ENCODE data around the gene PGC. TPM values are rescaled to one million over a fixed set of nuclear protein-coding genes. Genes with fewer than 3 reads are reported as not detected.

Gene PGC
- total and polyA plus RNA-seq, 2 donors (not counting 1 experiment from before 2014, with no cell fraction given) = not detected

DNA sequence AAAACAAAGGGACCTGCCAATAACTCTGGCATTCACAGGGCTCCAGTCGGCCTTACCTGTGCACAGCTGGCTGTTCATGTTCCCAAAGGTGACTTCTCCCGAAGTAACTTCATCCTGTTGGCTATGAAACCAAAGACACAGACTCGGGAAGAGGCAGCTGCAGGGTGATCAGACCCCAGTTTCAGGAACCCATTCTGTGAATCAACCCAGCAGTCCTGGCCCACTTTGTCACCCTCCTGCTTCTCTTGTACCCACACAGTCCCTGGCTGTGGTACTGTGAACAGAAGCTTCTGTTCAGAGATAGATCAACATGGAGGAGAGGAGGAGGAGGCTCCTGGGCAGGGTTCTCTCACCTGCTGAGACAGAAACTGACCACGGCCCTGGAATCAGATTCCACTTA, 8.7 kb upstream of the PGC start:
- H3K27ac ChIP-seq (ENCODE audit: low read length in 2 of 2) = no peak overlapping the region
- CTCF ChIA-PET = no interaction called here
- H3K4me3 Mint-ChIP-seq = no peak overlapping the region
- no peaks in the 10 kb centered on the region for H4K20me1 ChIP-seq (ENCODE audit: control insufficient read depth, insufficient read depth, low read length, poor library complexity, severe bottlenecking)
- H3K9ac ChIP-seq (ENCODE audit: low read length) = no peak overlapping the region
- DNase-seq (no peak), ATAC-seq (ENCODE audit: low read depth) (no peak)
- H3K4me2 ChIP-seq (replicated peaks; ENCODE audit: low read depth, low read length, poor library complexity, severe bottlenecking) = no peak overlapping the region
- H3K4me3 ChIP-seq (ENCODE audit: control extremely low read depth in 1 of 5, extremely low read depth in 1 of 5, insufficient read depth in 1 of 5, low read depth in 2 of 5, low read length in 4 of 5) = no peak overlapping the region
- POLR2A ChIA-PET = no interaction called here
- H3K27ac Mint-ChIP-seq = no peak overlapping the region
- H3K9me3 Mint-ChIP-seq (ENCODE audit: insufficient read depth) = no peaks in the 10 kb centered on the region
- no peaks in the 10 kb centered on the region for H3K9me3 ChIP-seq (ENCODE audit: control extremely low read depth in 1 of 3, control insufficient read depth in 2 of 3, insufficient read depth in 1 of 3, low read length in 2 of 3)
- no peaks in the 10 kb centered on the region for H3K4me1 ChIP-seq (ENCODE audit: control insufficient read depth in 2 of 2, insufficient read depth in 2 of 2, low read length in 2 of 2)
- 96% methylated on average over 4 of the region's 4 CpGs for WGBS (ENCODE audit: insufficient coverage)
- H3K79me2 ChIP-seq (ENCODE audit: control insufficient read depth, insufficient read depth, low read length) = no peaks in the 10 kb centered on the region
- intact Hi-C loops (cut with micrococcal nuclease) = no loop called here
- H3K4me1 Mint-ChIP-seq = no peaks in the 10 kb centered on the region
- no peaks in the 10 kb centered on the region for H3K27me3 ChIP-seq (replicated peaks in 1 of 4; ENCODE audit: control extremely low read depth in 1 of 4, control insufficient read depth in 3 of 4, insufficient read depth in 4 of 4, low read length in 3 of 4)
- H2AFZ ChIP-seq (ENCODE audit: insufficient read depth, low read depth, low read length, poor library complexity, severe bottlenecking) = no peak overlapping the region
- no peaks in the 10 kb centered on the region for H3K36me3 ChIP-seq (replicated peaks in 1 of 2; ENCODE audit: control extremely low read depth in 1 of 2, control insufficient read depth in 1 of 2, extremely low read depth in 1 of 2, insufficient read depth in 2 of 2, low read length in 1 of 2)
- TF ChIP-seq, protein P1, sequence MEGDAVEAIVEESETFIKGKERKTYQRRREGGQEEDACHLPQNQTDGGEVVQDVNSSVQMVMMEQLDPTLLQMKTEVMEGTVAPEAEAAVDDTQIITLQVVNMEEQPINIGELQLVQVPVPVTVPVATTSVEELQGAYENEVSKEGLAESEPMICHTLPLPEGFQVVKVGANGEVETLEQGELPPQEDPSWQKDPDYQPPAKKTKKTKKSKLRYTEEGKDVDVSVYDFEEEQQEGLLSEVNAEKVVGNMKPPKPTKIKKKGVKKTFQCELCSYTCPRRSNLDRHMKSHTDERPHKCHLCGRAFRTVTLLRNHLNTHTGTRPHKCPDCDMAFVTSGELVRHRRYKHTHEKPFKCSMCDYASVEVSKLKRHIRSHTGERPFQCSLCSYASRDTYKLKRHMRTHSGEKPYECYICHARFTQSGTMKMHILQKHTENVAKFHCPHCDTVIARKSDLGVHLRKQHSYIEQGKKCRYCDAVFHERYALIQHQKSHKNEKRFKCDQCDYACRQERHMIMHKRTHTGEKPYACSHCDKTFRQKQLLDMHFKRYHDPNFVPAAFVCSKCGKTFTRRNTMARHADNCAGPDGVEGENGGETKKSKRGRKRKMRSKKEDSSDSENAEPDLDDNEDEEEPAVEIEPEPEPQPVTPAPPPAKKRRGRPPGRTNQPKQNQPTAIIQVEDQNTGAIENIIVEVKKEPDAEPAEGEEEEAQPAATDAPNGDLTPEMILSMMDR (IDR thresholded peaks at IDR 0.05) = no peak
- TF ChIP-seq EZH2 (IDR thresholded peaks at IDR 0.05; ENCODE audit: borderline replicate concordance, insufficient read depth, low read depth, low read length, poor library complexity, severe bottlenecking) = no peak
- H3K27me3 Mint-ChIP-seq = no peaks in the 10 kb centered on the region

DNA sequence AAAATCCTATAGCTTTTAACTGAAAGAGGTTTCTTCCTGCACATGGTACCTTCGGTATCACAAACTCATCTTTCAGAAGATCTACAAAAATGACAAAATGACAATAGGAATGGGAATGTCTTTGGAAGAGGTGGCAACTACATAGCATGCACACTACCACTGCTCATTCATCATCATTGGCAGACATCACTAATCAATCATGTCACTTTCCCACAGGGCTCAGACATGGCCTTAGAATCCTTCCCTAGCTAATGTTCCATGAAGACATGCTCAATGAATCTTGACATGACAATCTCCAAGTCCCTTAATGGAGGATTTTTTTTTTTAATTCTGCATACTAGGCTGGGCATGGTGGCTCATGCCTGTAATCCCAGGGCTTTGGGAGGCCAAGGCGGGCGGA, 3.2 kb upstream of the PGC start:
- CTCF ChIA-PET = interaction anchor here (0.8 to 1.4 kb wide), 2 partner anchors 45 to 69 kb away, joined by 3 read pairs; no protein-coding TSS in a partner anchor
- Histone ChIP-seq H3K4me2 (replicated peaks; ENCODE audit: low read depth, low read length, poor library complexity, severe bottlenecking) (no peak overlapping the region), H3K27ac (ENCODE audit: low read length in 2 of 2) (no peak overlapping the region), H3K9ac (ENCODE audit: low read length) (no peak overlapping the region), H4K20me1 (ENCODE audit: control insufficient read depth, insufficient read depth, low read length, poor library complexity, severe bottlenecking) (no peaks in the 10 kb centered on the region), H3K36me3 (replicated peaks in 1 of 2; ENCODE audit: control extremely low read depth in 1 of 2, control insufficient read depth in 1 of 2, extremely low read depth in 1 of 2, insufficient read depth in 2 of 2, low read length in 1 of 2) (no peaks in the 10 kb centered on the region), H3K27me3 (replicated peaks in 1 of 4; ENCODE audit: control extremely low read depth in 1 of 4, control insufficient read depth in 3 of 4, insufficient read depth in 4 of 4, low read length in 3 of 4) (no peaks in the 10 kb centered on the region), H3K79me2 (ENCODE audit: control insufficient read depth, insufficient read depth, low read length) (no peaks in the 10 kb centered on the region), H3K4me1 (ENCODE audit: control insufficient read depth in 2 of 2, insufficient read depth in 2 of 2, low read length in 2 of 2) (no peaks in the 10 kb centered on the region), H3K9me3 (ENCODE audit: control extremely low read depth in 1 of 3, control insufficient read depth in 2 of 3, insufficient read depth in 1 of 3, low read length in 2 of 3) (no peaks in the 10 kb centered on the region), H3K4me3 (ENCODE audit: control extremely low read depth in 1 of 5, extremely low read depth in 1 of 5, insufficient read depth in 1 of 5, low read depth in 2 of 5, low read length in 4 of 5) (no peak overlapping the region), H2AFZ (ENCODE audit: insufficient read depth, low read depth, low read length, poor library complexity, severe bottlenecking) (no peak overlapping the region)
- intact Hi-C loops (cut with micrococcal nuclease) = no loop called here
- ATAC-seq (ENCODE audit: low read depth) (no peak), DNase-seq (no peak)
- Mint-ChIP-seq H3K27me3 (no peaks in the 10 kb centered on the region), H3K27ac (no peak overlapping the region), H3K4me3 (no peak overlapping the region), H3K4me1 (no peaks in the 10 kb centered on the region), H3K9me3 (ENCODE audit: insufficient read depth) (no peaks in the 10 kb centered on the region)
- WGBS (ENCODE audit: insufficient coverage) = no CpG with 5 or more reads among the region's 3 CpGs
- TF ChIP-seq, protein P1 (IDR thresholded peaks at IDR 0.05) = no peak
- TF ChIP-seq EZH2 (IDR thresholded peaks at IDR 0.05; ENCODE audit: borderline replicate concordance, insufficient read depth, low read depth, low read length, poor library complexity, severe bottlenecking) = no peak
- POLR2A ChIA-PET = no interaction called here
